Stimulated activated CD8-positive, alpha-beta memory T cell treated with anti-CD3 and anti-CD28 coated beads, Interleukin-12 subunit alpha, Interleukin-12 subunit beta, amount 100 ng/mL, for 4 hours (primary cell): Measurements from ENCODE around the gene P2RX2.

Source experiments
- DNase-seq: peaks from one replicate; pipeline ENCODE4 v3.0.0-alpha.2; 2020; ENCODE audit warnings: low read depth

P2RX2 gene

DNA sequence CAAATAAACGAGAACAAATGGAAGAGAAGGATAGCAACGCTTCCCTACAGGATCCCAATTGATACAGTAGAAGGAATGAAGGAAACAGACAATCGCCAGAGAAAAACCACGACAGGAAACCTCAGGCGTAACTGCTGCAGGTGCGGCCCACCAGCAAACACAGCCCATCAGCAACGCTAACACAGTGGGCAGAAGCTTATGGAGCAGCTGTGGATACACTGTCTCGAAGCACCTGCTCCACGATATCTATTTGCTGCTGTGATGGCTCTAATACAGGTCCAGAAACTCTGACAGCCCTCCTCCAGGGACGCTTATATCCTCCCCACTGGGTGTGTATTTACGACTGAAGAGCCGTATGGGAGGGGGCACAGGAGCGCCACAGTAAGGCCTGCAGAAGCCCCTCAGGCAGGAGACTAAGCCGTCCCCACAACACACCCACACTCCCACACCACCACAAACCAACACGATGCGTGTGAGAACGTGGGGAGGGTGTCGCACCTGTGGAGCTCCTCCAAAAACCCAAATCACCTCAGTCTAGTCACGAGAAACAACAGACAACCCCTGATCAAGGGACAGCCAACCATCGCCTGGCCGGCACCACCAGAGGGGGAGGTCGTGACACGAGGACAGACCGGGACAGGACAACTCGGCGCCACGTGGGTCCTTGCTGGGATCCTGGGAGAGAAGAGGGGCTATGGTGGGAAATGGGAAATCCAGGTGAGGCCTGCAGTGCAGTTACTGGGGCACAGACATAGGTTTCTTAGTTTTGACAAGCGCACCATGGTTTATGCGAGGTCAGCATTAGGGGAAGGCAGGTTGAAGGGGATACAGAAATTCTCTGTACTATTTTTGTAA is 44.6 kb downstream of the P2RX2 start:
- no peak for DNase-seq

DNA sequence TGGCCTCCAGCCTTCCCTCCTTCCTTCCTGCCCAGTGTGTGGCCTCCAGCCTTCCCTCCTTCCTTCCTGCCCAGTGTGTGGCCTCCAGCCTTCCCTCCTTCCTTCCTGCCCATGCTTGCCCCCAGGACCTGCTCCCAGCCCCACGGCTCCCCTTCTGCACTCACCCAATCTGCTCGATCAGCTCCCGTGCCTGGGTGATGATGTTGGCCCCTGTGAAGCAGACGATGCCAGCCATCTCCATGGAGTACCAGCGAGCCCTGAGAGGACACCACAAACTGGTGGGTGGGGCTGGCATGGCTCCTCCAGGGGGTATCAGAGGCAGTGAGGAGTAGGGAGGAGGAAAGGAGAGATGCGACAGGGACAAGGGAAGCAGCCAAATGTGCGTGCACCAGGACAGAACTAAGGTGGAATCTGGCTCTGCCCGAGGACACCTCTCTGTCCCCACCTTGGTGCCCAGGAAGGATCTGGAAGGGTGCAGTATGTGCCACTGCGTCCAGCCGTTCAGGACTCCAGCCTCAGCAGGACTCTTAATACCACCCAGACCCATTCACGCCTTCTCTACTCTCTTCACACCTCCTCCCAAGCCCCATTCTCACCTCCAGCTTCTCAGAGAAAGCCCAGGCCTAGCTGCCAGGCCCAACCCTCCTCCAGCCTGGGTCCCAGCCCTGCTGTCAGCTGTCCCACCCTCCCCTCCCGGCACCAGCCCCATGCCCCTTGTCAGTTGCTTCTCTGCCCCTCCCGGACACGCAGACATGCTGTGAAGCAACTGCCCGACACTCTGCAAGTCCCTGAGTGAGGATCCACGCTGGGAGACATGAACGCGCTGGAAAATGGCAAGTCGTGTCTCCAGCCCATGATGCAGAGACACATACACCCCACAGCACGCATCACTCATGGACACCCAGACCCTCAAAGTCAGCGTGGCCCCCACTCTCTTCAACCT is 45.9 kb downstream of the P2RX2 start:
- no peak for DNase-seq

DNA sequence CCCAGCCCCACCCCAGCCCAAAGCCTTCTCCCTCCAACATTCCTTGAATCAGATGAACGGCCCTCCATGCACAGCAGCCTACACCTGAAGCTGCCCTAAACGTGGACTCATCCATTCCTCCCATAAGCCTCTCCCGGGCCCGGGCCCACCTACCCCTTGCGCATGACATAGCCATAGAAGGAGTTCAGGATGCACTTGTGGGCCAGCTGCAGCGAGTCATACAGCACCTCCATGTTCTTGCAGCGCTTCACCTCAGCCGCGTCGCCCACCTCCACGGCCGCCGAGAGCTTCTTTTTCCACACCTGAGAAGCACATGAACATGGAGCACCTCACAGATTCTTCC is 46.5 kb downstream of the P2RX2 start:
- no peak for DNase-seq

DNA sequence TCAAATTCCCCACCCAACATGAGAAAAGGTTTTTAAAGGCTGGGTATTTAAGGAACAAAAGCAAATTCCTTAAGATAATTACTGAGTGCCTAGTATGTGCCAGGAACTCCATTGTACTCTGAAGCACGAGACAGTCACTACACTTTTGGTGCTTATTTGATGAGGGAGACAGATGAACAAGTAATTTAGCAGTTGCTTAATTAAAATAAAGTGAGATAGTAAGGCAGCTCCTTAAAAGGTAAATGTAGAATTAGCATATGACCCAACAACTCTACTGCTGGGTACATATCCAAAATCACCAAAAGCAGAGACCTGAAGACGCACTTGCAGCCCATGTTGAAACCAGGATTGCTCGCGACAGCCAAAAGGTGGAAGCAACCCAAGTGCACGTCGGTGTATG is 47.2 kb downstream of the P2RX2 start:
- no peak for DNase-seq

DNA sequence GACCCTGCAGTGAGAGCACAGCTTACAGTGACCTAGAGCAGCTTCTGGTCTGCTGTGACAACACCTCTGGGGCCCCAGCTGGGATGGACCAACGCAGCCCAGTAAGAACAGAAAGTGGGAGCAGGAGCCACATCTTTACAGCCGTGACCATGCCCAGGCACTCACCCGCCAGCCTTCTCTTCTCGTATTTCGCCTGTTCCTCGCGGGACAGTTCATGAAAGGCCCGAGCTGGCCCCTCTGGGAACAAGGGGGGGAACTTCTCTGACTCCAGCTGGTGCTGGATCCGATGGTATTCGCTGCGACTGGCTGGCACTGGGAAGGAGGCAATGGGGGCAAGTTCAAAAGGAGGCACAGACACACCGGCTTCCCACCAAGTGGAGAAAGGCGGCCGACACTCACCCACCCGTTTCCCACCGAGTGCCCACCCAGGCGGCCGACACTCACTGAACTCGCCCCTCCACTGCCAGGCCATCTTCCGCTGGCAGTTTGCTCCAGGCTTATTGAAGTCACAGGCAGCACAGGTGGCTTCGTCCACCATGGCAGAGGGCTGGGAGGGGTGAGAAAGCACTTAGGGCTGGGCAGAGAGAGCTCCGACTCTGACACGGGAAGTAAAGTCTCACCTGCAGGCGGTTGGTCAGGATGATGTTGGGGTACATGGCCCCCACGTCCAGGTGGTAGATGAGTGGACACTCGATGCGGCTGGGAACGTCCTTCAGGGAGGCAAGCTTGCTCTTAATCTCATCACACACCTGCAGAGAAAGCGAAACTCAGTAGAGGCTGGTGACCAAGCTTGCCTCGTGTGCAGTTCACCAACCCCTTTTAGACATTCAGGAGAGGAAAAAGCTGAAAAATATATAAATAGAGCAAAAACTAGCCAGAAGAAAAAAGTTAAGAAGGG is 49.9 kb downstream of the P2RX2 start:
- no peak for DNase-seq

DNA sequence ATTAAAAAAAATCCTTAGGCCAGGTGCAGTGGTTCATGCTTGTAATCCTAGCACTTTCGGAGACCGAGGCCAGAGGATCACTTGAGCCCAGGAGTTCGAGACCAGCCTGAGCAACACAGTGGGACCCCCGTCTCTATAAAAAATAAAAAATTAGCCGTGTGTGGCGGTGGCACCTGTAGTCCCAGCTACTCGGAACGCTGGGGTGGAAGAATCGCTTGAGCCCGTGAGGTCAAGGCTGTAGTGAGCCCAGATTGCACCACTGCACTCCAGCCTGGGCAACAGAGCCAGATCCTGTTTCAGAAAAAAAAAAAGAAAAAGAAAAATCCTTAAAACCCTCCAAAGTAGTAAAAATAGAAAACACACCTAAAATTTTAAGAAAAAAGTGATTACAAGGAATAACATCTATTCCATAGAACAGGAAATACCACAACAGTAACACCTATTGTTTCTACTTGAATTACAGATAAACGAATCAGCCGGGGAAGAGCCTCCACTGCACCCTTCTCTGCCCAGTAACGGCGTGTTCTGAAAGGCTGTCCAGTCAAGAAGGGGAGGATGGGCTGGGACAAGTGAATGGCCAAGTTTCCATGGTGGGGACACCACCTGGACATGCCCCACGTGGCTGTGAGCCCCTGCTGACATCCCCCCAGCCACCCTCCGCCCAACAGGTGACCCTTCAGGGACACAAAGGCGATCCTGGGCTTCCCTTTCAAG is 50.7 kb downstream of the P2RX2 start:
- DNase-seq = no peak
